Stimulated activated CD8-positive, alpha-beta memory T cell treated with anti-CD3 and anti-CD28 coated beads, Interleukin-2, amount 100 ng/mL, for 1 hour (primary cell): ENCODE data around the gene RNF224.
"Not testable (repeated sequence)": the region's sequence is repeated elsewhere in the genome, so short reads cannot be mapped to it uniquely, and the experiment has no call there.

Experiments
- DNase-seq, 2 donors: peaks; one replicate each; pipeline ENCODE4 v3.0.0-alpha.2; 2020; ENCODE audit warnings: low read depth in 2 of 2

RNF224 gene

DNA sequence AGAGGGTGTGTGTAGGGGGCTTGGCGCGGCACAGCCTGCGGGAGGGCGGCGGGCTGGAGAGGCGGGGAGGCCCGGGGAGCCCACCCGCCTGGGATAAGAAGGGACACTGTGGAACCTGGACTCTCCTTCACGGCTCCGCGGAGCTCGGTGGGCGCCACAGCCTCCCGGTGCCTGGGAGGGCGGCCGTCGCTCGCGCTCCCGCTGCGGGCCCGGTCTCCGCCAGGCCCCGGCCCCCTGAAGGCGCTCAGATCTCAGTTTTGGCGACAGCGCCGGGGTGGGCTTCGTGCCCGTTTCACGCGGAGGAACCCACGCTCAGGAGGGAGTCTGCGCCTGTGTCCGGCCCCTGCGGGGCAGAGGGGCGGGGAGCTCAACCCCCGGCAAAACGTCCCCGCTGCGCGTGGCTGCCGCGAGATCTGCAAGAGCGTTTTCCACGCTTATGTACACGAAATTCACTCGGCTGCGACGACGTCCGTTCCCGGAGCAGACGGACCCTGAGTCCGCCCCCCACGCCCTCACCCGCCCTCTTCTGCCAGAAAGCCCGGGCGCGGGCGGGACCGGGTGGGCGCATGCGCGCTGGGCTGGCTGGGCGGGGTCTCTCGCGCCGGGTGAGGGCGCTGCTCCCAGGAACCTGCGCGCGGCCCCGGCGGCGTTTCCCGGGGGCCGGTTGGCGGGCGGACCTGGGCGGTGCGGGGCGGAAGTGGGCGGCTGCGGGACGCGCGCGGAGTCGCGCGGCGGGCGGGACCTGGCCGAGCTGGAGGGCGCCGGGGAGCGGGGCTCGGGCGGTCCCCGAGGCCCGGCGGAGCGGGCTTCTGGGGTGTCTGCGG, 27.5 kb downstream of the RNF224 start, which contains the start of gene NELFB:
Gene NELFB (plus strand): TSS at position 704 of the 824 bp plus-strand sequence.
- peak; percentile 95 to 96 for DNase-seq

DNA sequence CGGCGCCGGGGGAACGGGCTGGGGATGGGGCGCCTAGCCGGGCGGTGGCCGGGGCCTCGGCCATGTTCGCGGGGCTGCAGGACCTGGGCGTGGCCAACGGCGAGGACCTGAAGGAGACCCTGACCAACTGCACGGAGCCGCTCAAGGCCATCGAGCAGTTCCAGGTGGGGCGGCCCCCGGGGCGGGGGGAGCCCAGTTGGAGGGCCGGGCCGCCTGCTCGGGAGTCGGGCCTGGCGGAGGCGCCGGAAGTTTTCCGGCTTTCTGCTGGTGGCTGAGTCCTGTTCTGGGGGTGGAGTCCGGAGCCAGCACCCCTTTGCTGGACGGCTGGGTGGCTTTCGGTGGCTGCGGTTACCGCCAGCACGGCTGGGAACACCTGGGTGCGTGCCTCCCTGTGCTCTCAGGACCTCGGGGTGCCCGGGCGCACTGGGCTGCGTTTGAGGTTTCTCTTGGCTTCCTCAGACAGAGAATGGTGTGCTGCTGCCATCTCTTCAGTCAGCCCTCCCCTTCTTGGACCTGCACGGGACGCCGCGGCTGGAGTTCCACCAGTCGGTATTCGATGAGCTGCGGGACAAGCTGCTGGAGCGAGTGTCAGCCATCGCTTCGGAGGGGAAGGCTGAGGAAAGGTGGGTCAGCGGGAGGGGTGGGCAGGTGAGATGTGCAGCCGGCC, 28.3 kb downstream of the RNF224 start:
- DNase-seq, result peak in 1 of 2 donors; percentile 14

DNA sequence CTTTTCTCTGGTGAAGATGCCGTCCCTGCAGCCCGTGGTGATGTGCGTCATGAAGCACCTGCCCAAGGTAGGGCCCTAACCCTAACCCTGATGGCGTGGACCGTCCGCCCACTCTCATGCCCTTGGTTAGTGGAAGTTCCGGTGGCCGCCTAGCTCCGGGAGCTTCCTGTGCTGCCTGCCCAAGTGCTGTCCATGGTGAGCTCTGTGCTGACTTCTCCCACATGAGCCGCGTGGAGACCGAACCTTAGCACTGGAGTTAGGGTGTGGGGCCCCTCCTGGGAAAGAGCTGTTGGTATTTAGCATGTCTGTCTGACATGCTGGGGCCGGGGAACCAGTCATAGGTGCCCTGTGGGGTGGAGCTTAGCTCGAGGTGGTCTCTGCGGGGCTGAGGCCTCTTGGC, 29.1 kb downstream of the RNF224 start:
- no peak for DNase-seq

DNA sequence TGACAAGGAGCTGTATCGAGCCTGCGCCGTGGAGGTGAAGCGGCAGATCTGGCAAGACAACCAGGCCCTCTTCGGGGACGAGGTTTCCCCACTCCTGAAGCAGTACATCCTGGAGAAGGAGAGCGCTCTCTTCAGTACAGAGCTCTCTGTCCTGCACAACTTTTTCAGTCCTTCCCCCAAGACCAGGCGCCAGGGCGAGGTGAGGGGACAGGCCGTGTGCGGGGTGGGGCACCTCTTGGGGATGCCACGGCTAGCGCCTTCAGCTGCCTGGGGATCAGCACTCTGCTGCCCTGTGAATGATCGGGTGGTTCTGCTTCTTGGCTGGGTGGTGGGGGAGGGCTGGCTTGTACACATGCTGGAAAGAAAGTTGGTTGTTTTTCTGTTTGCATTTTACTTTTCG, 29.6 kb downstream of the RNF224 start:
- DNase-seq, result no peak

DNA sequence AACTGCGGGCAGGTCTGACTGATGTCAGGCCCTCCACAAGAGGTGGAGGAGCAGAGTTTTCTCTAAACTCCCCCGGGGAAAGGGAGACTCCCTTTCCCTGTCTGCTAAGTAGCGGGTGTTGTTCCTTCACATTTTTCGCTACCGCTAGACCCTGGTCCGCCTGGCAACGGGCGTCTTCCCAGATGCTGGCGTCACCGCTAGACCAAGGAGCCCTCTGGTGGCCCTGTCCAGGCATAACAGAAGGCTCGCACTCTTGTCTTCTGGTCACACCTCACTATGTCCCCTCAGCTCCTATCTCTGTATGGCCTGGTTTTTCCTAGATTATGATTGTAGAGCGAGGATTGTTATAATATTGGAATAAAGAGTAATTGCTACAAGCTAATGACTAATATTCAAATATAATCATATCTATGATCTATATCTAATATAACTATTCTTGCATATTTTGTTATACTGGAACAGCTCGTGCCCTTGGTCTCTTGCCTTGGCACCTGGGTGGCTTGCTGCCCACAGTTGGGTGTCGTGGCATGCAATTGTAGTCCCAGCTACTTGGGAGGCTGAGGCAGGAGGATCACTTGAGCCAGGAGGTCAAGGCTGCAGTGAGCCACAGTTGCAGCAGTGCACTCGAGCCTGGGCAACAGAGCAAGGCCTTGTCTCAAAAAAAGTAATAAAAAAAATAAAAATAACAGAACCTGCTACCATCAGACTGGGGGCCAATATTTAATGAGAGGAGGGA, 35.0 kb downstream of the RNF224 start:
- not testable (repeated sequence) for DNase-seq

DNA sequence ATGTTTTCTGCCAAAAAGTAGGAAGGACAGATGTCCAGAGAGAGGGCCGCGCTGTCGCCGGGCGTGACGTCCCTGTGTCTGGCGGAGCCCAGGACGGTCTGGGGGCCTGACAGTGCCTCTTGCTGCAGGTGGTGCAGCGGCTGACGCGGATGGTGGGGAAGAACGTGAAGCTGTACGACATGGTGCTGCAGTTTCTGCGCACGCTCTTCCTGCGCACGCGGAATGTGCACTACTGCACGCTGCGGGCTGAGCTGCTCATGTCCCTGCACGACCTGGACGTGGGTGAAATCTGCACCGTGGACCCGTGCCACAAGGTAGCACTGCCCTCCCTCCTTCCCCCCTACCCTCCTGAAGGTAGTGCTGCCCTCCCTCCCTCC, 35.6 kb downstream of the RNF224 start:
- no peak for DNase-seq

DNA sequence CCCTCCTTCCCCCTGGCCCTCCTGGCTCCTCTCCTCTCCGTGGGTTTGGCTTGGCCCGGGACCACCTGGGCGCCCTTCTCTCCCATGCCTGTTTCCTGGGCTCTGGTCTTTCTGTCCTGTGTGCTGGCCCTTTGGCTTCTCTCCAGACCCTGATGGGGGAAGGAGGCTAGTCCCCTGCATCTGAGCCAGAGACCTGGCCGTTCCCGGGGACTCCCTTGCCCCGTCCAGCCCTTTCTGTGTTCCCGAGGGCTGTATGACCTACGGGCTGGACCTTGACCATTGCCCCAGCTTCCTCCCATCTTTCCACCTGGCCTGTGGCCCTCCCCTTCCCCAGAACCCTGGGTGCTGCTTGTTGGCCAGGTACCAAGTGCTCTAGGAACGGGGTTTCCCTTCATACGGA, 36.2 kb downstream of the RNF224 start:
- no peak for DNase-seq

DNA sequence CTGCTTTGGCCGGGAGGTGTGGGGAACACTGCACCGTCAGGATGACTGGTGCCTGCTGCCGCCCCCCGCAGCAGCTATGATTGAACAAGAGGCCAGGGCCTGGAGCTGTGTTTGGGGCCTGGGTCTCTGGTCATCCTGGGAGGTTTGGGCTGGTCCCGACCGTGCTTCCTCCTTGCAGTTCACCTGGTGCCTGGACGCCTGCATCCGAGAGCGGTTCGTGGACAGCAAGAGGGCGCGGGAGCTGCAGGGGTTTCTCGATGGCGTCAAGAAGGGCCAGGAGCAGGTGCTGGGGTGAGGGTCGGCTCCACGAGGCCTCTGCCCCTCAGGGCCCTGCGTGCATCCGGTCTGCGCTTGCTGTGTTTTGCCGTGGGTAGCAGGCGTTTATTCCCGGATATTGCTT, 36.8 kb downstream of the RNF224 start:
- DNase-seq, result no peak

DNA sequence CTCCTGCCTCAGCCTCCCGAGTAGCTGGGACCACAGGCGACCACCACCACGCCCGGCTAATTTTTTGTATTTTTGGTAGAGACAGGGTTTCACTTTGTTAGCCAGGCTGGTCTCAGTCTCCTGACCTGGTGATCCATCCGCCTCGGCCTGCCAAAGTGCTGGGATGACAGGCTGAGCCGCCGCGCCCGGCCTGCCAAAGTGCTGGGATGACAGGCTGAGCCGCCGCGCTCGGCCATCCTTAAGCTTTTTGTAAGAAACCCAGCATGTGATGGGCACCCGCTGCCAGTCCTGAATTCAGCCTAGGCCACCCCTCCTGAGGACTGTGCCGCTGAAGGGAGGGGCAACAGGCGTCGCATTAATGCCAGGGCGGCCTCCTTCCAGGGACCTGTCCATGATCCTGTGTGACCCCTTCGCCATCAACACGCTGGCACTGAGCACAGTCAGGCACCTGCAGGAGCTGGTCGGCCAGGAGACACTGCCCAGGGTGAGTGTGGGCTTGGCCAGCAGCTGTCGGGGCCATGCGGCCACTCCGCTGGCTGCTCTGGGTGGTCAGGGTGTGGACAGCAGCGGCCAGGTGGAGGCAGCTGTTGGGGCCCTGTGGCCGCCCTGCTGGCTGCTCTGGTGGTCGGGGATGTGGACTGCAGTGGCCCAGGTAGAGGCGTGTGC, 38.3 kb downstream of the RNF224 start:
- no peak for DNase-seq

DNA sequence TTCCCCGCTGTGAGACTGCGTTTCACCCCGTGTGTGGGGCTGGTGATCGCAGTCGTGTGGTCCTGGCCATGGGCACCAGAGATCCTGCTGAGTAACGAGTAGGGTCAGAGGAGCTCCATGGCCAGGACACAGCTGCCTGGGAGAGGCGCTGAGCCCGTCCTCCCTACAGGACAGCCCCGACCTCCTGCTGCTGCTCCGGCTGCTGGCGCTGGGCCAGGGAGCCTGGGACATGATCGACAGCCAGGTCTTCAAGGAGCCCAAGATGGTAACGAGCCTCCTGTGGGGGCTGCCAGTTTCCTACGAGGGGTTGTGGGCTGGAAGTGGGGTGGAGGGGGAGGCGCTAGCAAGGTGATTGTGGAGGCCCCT, 38.8 kb downstream of the RNF224 start:
- no peak for DNase-seq

DNA sequence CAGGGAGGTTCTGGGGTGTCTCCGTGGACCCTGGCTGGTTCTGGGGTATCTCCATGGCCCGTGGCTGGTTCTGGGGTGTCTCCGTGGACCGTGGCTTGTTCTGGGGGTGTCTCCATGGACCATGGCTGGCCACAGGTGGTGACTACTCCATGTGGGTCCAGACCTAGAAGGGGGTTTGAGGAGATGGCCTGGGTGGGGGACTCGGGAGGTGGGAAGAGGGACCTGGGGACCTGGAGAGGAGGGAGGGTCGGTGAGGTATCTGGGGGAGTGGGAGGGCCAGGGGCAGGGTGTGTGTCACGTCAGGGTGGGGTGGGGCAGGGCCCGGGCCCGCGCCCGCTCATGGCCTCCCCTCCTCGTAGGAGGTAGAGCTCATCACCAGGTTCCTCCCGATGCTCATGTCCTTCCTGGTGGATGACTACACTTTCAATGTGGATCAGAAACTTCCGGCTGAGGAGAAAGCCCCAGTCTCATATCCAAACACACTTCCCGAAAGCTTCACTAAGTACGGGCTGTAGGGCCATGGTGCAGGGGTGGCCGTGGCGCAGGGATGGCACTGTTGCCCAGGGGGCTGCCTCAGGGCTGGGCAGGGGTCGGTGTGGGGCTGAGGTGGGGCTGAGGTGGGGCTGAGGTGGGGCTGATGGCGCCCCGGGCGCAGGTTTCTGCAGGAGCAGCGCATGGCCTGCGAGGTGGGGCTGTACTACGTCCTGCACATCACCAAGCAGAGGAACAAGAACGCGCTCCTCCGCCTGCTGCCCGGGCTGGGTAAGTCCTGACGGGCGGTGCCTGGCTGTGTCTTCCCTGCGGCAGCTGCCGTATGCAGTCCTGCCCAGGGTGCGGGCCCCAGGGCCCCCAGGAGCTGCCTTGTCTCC, 39.5 kb downstream of the RNF224 start:
- no peak for DNase-seq

DNA sequence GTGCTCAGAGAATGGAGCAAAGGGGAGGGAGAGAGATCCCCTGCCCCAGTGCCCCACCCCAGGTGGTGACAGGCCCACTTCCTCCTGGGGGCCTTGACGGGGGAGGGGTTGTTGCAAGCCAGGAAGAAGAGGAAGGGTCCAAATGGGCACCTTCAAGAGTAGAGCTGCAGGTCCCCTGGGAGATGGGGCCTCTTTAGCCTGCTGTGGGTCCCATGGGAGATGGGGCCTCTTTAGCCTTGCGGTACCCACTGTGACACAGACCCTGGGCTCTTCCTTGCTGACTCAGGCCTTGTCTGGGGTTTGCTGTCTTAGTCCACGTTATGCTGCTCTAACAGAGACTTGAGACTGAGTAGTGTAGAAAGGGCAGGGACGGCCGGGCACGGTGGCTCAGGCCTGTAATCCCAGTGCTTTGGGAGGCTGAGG, 40.6 kb downstream of the RNF224 start:
- DNase-seq, result no peak

DNA sequence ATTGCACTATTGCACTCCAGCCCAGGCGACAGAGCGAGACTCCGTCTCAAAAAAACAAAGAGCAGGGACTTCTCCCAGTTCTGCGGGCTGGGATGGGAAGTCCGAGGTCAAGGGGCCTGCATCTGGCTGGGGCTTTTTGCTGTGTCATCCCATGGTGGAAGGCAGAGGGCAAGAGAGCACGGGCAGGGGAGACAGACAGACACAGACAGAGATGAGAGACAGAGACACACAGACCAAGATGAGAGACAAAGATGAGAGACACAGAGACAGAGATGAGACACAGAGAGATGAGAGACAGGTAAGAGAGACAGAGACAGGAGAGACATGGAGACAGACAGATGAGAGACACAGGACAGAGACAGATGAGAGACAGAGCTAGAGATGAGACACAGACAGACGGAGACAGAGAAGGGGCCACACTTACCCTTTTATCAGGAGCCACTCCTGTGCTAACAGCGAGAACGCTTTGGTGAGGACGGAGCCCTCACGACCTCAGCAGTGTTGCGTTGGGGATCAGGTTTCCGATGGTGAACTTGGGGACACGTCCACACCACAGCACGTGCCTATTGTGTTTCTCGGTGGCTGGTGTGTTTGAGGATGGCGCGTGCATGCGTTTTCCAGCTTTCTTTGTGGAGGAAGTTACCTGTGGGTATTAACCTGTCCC, 41.4 kb downstream of the RNF224 start:
- DNase-seq, result no peak

DNA sequence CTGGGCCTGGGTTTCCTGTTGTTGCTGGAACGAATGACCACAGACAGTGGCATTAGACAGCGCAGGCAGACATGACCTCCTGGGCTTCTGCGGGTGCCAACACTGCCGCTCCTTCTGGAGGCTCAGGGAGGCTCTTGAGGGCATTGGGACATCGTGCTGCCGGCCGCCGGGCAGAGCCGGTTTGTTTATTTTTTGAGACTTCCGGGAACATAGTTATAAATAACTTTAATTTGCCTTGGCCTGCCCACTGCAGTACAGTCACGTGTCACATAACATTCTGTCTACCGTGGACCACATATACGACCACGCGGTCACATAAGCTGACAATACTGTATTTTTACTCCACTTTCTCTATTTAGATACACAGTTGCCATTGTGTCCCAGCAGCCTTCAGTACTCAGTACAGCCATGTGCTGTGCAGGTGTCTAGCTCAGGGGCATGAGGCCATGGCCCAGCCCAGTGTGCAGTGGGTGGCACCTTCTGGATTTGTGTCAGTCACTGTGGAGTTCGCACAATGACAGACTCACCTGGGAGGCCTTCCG, 42.0 kb downstream of the RNF224 start:
- DNase-seq, result no peak

DNA sequence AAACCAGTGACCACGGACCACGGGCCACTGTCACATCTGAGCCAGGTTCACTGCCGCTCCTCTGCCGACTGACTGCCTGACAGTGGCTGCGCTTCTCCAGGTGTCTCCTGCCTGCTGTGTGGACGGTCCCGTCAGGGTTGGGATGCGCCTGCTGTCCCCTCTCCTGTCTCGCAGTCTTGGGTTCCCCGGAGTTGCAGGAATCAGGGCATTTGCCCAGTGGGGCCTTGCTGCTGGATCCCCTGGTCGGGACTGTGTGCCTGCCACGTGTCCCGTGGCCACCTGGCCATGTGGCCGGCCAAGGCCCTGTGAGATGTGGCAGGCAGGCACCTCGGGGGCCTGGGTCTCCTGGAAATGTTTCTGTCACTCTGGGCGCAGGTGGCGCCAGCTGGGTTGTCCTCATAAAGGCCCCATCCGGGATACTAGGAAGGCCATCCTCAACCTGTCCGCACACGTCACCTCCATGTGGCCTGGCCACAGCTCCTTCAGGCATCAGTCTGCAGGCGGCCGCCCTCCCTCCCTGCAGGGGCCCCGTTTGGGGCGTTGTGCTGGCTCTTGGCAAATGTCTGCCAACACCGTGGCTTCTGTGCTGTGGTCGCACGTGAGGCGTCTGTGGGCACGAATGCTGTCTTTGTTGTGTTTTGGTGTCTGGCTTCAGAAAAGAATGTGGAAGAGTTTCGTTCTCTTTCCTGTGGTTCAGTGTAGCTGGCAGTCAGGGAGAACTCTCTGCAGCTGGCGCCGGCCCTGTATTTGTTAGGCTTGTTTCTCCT, 43.8 kb downstream of the RNF224 start:
- no peak for DNase-seq

DNA sequence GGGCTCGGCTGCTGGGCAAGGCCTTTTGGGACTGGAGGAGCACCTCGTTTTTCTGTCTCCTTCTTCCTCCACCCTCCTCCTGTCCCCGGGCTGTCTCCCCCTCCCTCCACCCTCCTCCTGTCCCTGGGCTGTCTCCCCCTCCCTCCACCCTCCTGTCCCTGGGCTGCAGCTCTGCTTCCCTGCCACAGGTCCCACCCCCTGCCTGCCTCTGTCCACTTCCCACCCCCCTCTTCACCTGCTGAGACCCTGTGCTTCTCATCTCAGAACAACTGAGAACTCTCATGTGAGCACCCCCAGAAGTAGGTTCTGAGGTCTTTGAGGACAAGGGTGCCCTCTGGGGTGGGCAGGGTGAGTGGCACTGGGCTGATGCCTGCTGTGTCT, 44.4 kb downstream of the RNF224 start:
- DNase-seq, result no peak

DNA sequence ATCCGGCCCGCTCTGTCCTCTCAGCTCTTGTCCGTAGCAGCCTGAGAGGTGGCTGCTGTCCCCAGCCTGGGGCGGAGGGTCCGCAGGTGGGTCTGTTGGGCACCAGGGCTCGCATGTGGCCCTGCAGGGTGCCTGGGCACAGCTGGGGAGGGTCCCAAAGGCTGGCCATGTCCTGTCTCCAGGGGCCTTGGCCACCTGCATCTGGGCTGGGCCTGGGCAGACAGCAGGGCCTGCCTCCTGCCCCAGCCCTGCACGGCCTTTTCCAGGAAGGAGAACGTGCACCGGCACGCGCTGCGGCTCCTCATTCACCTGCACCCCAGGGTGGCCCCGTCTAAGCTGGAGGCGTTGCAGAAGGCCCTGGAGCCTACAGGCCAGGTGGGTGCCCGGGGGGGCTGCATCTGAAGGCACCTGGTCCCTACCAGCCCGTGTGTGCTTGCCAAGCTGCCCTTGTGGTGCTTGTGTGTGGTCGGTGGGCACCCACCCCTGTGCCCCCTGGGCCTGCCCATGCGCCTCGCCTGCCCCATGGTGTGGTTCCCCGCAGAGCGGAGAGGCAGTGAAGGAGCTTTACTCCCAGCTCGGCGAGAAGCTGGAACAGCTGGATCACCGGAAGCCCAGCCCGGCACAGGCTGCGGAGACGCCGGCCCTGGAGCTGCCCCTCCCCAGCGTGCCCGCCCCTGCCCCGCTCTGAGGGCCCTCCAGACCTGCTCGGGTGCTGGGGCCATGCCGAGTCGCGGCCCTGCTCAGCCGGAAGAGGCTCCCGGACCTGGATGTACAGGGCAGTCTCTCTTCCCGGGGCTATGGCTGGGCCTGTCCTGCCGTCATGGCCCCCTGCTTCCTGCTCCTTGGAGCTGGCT, 45.2 kb downstream of the RNF224 start:
- DNase-seq, result no peak

DNA sequence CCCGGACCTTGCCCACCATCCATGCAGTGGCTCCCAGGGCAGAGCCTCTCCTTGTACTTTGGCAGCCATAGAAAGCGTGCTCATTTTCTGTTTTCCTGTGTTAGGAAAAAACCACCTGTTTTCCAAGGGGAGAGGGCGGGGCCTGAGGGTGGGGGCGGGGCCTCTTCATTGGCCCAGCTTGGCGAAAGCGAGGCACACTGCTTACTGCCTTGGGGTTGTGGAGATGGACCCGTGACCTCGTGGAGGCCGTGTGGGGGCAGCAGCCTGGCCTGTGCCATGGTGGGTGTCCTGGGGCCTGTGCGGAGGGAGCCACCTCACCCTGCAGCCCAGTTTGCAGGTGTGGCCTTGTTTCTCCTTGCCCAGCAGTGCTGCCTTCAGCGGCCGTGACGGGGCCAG, 45.8 kb downstream of the RNF224 start:
- DNase-seq, result no peak
